ENCODE measurements around the gene THOP1. TPM values are rescaled to one million over a fixed set of nuclear protein-coding genes. Genes with fewer than 3 reads are reported as not detected.

THOP1 gene
- polyA plus RNA-seq, 3 donors: 13.4 to 17.6 (median 14.6) TPM

DNA sequence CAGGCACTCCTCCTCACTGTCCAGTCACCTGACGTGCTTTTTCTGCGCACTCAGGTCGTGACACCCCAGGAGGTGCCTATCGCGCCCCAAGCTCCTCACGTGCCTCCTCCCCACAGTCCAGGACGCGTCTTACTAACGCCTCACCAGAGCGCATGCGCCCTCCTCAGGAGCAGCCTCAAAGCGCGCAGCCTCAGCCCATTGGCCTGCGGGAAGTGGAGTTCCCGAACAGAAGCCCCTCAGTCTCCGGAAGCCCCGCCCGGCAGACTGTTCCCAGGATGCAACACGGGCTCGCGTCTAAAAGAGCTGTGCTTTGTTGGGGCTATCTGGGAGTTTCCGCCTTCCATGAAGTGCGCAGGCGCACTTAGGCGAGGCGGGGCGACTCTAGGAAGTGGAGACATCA is 73.6 kb downstream of the THOP1 start:
- Mint-ChIP-seq H3K4me3 (no peak overlapping the region), H3K4me1 (no peaks in the 10 kb centered on the region), H3K36me3 (peaks cover 0 to 13% of the 10 kb centered on the region in 2 donors), H3K27ac (peak overlapping the region in 1 of 7 donors; percentile 72), H3K27me3 (ENCODE audit: low read depth in 3 of 3) (peaks cover 0 to 4% (median 0%) of the 10 kb centered on the region in 3 donors), H3K9me3 (peaks cover 40 to 74% (median 57%) of the 10 kb centered on the region in 7 donors)
- Histone ChIP-seq H3K4me3 (replicated peaks in 1 of 3; ENCODE audit: low read depth in 2 of 3, low read length in 3 of 3) (no peak overlapping the region), H3K9ac (ENCODE audit: insufficient read depth, low read length, poor library complexity, severe bottlenecking) (no peak overlapping the region), H4K20me1 (ENCODE audit: insufficient read depth, low read length) (no peaks in the 10 kb centered on the region), H3K27ac (ENCODE audit: low read depth in 1 of 2, low read length in 2 of 2) (no peak overlapping the region), H3K4me2 (replicated peaks; ENCODE audit: extremely low read depth, low read length, poor library complexity, severe bottlenecking) (no peak overlapping the region), H2AFZ (ENCODE audit: insufficient read depth, low read depth, low read length, poor library complexity, severe bottlenecking) (no peak overlapping the region), H3K9me3 (replicated peaks in 1 of 2; ENCODE audit: control insufficient read depth in 1 of 2, insufficient read depth in 1 of 2, low read length in 2 of 2) (peaks cover 42 to 60% of the 10 kb centered on the region in 2 donors), H3K36me3 (replicated peaks in 1 of 2; ENCODE audit: control insufficient read depth in 1 of 2, insufficient read depth in 2 of 2, low read length in 2 of 2) (peaks cover 0 to 11% of the 10 kb centered on the region in 2 donors), H3K79me2 (ENCODE audit: insufficient read depth, low read length) (no peaks in the 10 kb centered on the region), H3K27me3 (ENCODE audit: control insufficient read depth in 2 of 2, insufficient read depth in 2 of 2, low read length in 2 of 2) (no peaks in the 10 kb centered on the region), H3K4me1 (ENCODE audit: control insufficient read depth in 1 of 2, insufficient read depth in 2 of 2, low read length in 2 of 2) (no peaks in the 10 kb centered on the region)
- TF ChIP-seq, protein P1, sequence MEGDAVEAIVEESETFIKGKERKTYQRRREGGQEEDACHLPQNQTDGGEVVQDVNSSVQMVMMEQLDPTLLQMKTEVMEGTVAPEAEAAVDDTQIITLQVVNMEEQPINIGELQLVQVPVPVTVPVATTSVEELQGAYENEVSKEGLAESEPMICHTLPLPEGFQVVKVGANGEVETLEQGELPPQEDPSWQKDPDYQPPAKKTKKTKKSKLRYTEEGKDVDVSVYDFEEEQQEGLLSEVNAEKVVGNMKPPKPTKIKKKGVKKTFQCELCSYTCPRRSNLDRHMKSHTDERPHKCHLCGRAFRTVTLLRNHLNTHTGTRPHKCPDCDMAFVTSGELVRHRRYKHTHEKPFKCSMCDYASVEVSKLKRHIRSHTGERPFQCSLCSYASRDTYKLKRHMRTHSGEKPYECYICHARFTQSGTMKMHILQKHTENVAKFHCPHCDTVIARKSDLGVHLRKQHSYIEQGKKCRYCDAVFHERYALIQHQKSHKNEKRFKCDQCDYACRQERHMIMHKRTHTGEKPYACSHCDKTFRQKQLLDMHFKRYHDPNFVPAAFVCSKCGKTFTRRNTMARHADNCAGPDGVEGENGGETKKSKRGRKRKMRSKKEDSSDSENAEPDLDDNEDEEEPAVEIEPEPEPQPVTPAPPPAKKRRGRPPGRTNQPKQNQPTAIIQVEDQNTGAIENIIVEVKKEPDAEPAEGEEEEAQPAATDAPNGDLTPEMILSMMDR (IDR thresholded peaks at IDR 0.05): no peak
- 78% methylated on average over 25 of the region's 27 CpGs for WGBS (ENCODE audit: insufficient coverage)
- intact Hi-C loops (cut with micrococcal nuclease): no loop called here
- no peak for DNase-seq

DNA sequence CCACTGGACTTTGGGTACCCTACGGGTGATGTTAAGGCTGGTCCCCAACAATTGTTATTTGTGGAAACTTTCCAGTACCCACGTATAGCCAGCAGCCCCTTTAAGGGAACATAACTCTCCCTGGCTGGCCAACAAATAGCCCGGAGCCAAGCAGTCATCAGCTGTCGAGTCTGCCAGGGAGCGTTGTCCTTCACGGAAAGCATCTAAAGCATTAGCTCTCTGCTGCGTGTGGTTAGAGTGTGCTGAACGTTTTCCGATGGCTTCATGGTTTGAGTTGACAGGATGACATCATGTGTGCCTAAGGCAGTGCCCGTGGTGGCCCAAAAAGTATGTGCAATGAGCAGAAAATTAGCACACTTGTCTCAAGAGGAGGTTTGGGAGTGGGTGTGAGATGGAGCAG is 78.5 kb downstream of the THOP1 start:
- WGBS (ENCODE audit: insufficient coverage): 97% methylated on average over 10 of the region's 10 CpGs
- Mint-ChIP-seq H3K4me3 (no peak overlapping the region), H3K9me3 (peaks cover 14 to 43% (median 18%) of the 10 kb centered on the region in 7 donors), H3K36me3 (no peaks in the 10 kb centered on the region), H3K4me1 (no peaks in the 10 kb centered on the region), H3K27me3 (ENCODE audit: low read depth in 3 of 3) (peaks cover 0 to 1% (median 0%) of the 10 kb centered on the region in 3 donors), H3K27ac (no peak overlapping the region)
- H3K27ac ChIP-seq (ENCODE audit: low read depth in 1 of 2, low read length in 2 of 2): no peak overlapping the region
- no peak overlapping the region for H3K4me3 ChIP-seq (replicated peaks in 1 of 3; ENCODE audit: low read depth in 2 of 3, low read length in 3 of 3)
- no peaks in the 10 kb centered on the region for H3K4me1 ChIP-seq (ENCODE audit: control insufficient read depth in 1 of 2, insufficient read depth in 2 of 2, low read length in 2 of 2)
- TF ChIP-seq, protein P1 (IDR thresholded peaks at IDR 0.05): no peak
- no peak for DNase-seq
- no peaks in the 10 kb centered on the region for H3K79me2 ChIP-seq (ENCODE audit: insufficient read depth, low read length)
- H3K36me3 ChIP-seq (replicated peaks in 1 of 2; ENCODE audit: control insufficient read depth in 1 of 2, insufficient read depth in 2 of 2, low read length in 2 of 2): no peaks in the 10 kb centered on the region
- no peak overlapping the region for H3K9ac ChIP-seq (ENCODE audit: insufficient read depth, low read length, poor library complexity, severe bottlenecking)
- no peaks in the 10 kb centered on the region for H4K20me1 ChIP-seq (ENCODE audit: insufficient read depth, low read length)
- no peak overlapping the region for H3K4me2 ChIP-seq (replicated peaks; ENCODE audit: extremely low read depth, low read length, poor library complexity, severe bottlenecking)
- no peaks in the 10 kb centered on the region for H3K27me3 ChIP-seq (ENCODE audit: control insufficient read depth in 2 of 2, insufficient read depth in 2 of 2, low read length in 2 of 2)
- H3K9me3 ChIP-seq (replicated peaks in 1 of 2; ENCODE audit: control insufficient read depth in 1 of 2, insufficient read depth in 1 of 2, low read length in 2 of 2): peaks cover 11 to 16% of the 10 kb centered on the region in 2 donors
- H2AFZ ChIP-seq (ENCODE audit: insufficient read depth, low read depth, low read length, poor library complexity, severe bottlenecking): no peak overlapping the region
- intact Hi-C loops (cut with micrococcal nuclease): no loop called here

Other genes starting within 250 kb of the THOP1 start
- gene GNG7, start 82.8 kb upstream of the THOP1 start, polyA plus RNA-seq: 1 to 10 TPM; 1.1 to 1.6 (median 1.3) TPM
- gene DIRAS1, start 64.1 kb upstream of the THOP1 start, polyA plus RNA-seq: under 1 TPM in 1 of 3 donors, not detected in 2; 0.04 TPM
- gene SLC39A3, start 45.5 kb upstream of the THOP1 start, polyA plus RNA-seq: 10 to 100 TPM; 14.2 to 39.5 (median 37.0) TPM
- 10 to 100 TPM; 21.6 to 35.4 (median 22.0) TPM for gene SGTA, start 2.2 kb upstream of the THOP1 start, polyA plus RNA-seq
- gene ZNF554, start 34.4 kb downstream of the THOP1 start, polyA plus RNA-seq: 1 to 10 TPM in 1 of 3 donors, under 1 TPM in 2; 0.79 to 1.7 (median 0.91) TPM
- gene ZNF555, start 56.0 kb downstream of the THOP1 start, polyA plus RNA-seq: 1 to 10 TPM; 2.2 to 2.9 (median 2.6) TPM
- gene ZNF556, start 81.8 kb downstream of the THOP1 start, polyA plus RNA-seq: not detected
- gene ZNF57, start 115.4 kb downstream of the THOP1 start, polyA plus RNA-seq: 1 to 10 TPM; 1.4 to 2.1 (median 1.9) TPM
- 1 to 10 TPM in 2 of 3 donors, under 1 TPM in 1; 0.30 to 2.7 (median 1.0) TPM for gene ZNF77, start 159.5 kb downstream of the THOP1 start, polyA plus RNA-seq
- not detected for gene TLE6, start 192.1 kb downstream of the THOP1 start, polyA plus RNA-seq
- not detected for gene TLE2, start 243.8 kb downstream of the THOP1 start, polyA plus RNA-seq